ENCODE measurements around the gene CENPQ.

The CENPQ gene

GRCh38 chr6:49541936-49542335, 78.8 kb downstream of the CENPQ start:
- no peak for DNase-seq
